ENCODE data around the gene TMEM129.
A peak's percentile ranks its signal among the peaks of the same experiment; 100 is the strongest.

Gene TMEM129

GRCh38 chr4:1745165-1745564 lies 24.0 kb upstream of the TMEM129 start:
- FAIRE-seq (no peak), DNase-seq (ENCODE audit: low spot score) (no peak)

- FAIRE-seq (no peak), DNase-seq (ENCODE audit: low spot score) (no peak)
These were observed 23.4 kb upstream of the TMEM129 start for GRCh38 chr4:1744552-1744951.

GRCh38 chr4:1743975-1744374 lies 22.9 kb upstream of the TMEM129 start:
- DNase-seq (ENCODE audit: low spot score): no peak
- FAIRE-seq: no peak

- no peak for FAIRE-seq
These were observed 22.4 kb upstream of the TMEM129 start for GRCh38 chr4:1743551-1743950.

GRCh38 chr4:1741208-1741607 lies 20.1 kb upstream of the TMEM129 start:
- FAIRE-seq: no peak

More at GRCh38 chr4:1743551-1743950, 22.4 kb upstream of the TMEM129 start:
- DNase-seq (ENCODE audit: low spot score): no peak

GRCh38 chr4:1740021-1740545 lies 19.0 kb upstream of the TMEM129 start:
- no peak for FAIRE-seq
- DNase-seq (ENCODE audit: low spot score): no peak

More at GRCh38 chr4:1741208-1741607, 20.1 kb upstream of the TMEM129 start:
- DNase-seq (ENCODE audit: low spot score): no peak

- no peak for FAIRE-seq
These were observed 18.2 kb upstream of the TMEM129 start for GRCh38 chr4:1739358-1739757.

GRCh38 chr4:1738410-1738809 lies 17.3 kb upstream of the TMEM129 start:
- FAIRE-seq: no peak

More at GRCh38 chr4:1739358-1739757, 18.2 kb upstream of the TMEM129 start:
- no peak for DNase-seq (ENCODE audit: low spot score)

GRCh38 chr4:1737666-1738065 lies 16.5 kb upstream of the TMEM129 start:
- FAIRE-seq (no peak), DNase-seq (ENCODE audit: low spot score) (no peak)

More at GRCh38 chr4:1738410-1738809, 17.3 kb upstream of the TMEM129 start:
- no peak for DNase-seq (ENCODE audit: low spot score)

GRCh38 chr4:1736812-1737211 lies 15.7 kb upstream of the TMEM129 start:
- DNase-seq (ENCODE audit: low spot score): no peak
- no peak for FAIRE-seq

GRCh38 chr4:1735215-1735614 lies 14.1 kb upstream of the TMEM129 start:
- no peak for DNase-seq (ENCODE audit: low spot score)
- no peak for FAIRE-seq

GRCh38 chr4:1732911-1733310 lies 11.8 kb upstream of the TMEM129 start:
- FAIRE-seq (no peak), DNase-seq (ENCODE audit: low spot score) (no peak)

GRCh38 chr4:1731180-1731579 lies 10.1 kb upstream of the TMEM129 start:
- DNase-seq (ENCODE audit: low spot score): no peak
- FAIRE-seq: no peak

- DNase-seq (ENCODE audit: low spot score) (no peak), FAIRE-seq (no peak)
These were observed 9.5 kb upstream of the TMEM129 start for GRCh38 chr4:1730532-1731135.

GRCh38 chr4:1728061-1728980 lies 7.2 kb upstream of the TMEM129 start:
- no peak for DNase-seq (ENCODE audit: low spot score)
- FAIRE-seq: no peak

- peak; percentile 53 for DNase-seq (ENCODE audit: low spot score)
- FAIRE-seq: no peak
These were observed 6.3 kb upstream of the TMEM129 start for GRCh38 chr4:1727117-1728031.

- FAIRE-seq: no peak
- peak; percentile 64 for DNase-seq (ENCODE audit: low spot score)
These were observed 5.2 kb upstream of the TMEM129 start for GRCh38 chr4:1726146-1726934.

GRCh38 chr4:1725521-1725920 lies 4.4 kb upstream of the TMEM129 start:
- no peak for FAIRE-seq

GRCh38 chr4:1723131-1723801 lies 2.1 kb upstream of the TMEM129 start:
- DNase-seq (ENCODE audit: low spot score): no peak
- no peak for FAIRE-seq

More at GRCh38 chr4:1725521-1725920, 4.4 kb upstream of the TMEM129 start:
- no peak for DNase-seq (ENCODE audit: low spot score)
